Dedifferentiated amniotic fluid mesenchymal stem cell (primary cell): ENCODE results near the gene PRKG1.
"Not testable (repeated sequence)": the region's sequence is repeated elsewhere in the genome, so short reads cannot be mapped to it uniquely, and the experiment has no call there.

Experiments used
- DNase-seq: peaks from one replicate; pipeline ENCODE4 v3.0.0-alpha.2; 2016; ENCODE audit errors: extremely low spot score

Gene PRKG1

DNA sequence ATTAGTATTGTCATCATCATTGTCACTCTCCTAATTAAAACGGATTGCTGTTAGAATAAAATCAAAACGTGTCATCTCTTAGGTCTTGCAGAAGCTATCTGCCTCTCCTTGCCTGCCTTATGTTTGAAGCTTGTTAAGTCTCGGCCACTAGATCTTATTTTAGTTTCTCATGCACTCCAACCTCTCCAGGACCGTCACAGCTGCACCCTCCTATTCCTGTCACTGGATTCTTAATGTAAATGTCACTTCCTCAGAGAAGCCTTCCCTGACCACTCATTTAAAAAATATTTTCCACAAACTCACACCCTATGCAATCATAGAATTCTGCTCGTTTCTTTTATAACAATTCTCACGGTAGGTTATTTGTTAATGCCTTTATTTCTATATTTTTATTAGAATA, 1135.9 kb downstream of the PRKG1 start:
- DNase-seq: no peak

DNA sequence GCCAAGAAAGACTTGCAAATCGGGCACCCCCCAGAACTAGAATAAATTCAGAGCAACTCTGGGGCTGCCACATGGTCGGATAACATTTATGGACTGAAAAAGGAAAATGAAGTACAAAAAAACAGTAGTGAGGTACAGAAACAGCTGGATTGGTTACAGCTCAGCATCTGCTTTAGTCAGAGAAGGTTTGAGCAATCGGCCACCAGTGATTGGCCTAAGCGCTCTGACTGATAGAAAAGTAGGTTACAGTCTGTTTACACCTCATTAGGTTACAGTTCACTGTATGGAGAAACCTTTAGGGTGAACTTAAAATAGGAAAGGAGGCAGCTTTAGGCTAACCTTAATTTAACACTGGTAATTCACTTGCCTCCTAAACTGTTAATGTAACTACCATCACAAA, 1137.8 kb downstream of the PRKG1 start:
- no peak for DNase-seq

DNA sequence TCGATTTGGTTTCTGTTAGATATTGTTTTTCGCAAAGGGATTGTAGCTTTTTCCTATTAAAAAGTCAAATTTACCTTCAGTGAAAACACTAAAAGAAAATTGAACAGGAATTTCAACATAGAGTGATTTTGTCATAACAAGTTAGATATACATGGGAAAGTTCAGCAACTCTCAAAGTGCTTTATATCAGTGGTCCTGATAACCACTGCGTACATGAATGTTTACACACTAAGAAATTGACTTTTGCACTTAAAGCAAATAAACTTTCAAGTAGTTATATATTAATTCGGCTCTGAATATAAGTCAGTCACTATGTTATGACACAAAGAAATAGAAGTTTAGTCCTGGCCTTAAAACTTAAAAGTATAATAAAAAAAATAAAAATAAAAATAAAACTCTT, 1138.5 kb downstream of the PRKG1 start:
- no peak for DNase-seq

DNA sequence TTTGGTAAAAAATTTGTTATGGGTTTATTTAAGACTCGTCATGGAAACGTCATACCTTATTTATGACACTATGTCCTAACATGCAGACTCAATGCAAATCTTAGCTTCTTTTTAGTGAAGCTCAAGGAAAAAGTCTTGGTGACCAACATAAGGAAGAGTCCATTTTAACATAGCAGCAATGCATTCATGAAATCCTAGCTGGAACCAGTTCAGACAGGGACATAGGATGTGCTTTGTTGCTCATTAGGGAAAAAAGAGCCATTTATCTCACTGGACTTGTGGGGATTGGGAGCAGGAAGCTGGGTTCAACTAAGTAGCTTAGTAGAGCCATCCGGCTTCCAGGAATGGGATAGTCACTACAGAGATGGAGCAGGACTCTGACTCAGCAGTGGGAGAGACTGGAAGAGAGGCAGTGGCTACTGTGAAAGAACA, 1139.0 kb downstream of the PRKG1 start:
- no peak for DNase-seq

DNA sequence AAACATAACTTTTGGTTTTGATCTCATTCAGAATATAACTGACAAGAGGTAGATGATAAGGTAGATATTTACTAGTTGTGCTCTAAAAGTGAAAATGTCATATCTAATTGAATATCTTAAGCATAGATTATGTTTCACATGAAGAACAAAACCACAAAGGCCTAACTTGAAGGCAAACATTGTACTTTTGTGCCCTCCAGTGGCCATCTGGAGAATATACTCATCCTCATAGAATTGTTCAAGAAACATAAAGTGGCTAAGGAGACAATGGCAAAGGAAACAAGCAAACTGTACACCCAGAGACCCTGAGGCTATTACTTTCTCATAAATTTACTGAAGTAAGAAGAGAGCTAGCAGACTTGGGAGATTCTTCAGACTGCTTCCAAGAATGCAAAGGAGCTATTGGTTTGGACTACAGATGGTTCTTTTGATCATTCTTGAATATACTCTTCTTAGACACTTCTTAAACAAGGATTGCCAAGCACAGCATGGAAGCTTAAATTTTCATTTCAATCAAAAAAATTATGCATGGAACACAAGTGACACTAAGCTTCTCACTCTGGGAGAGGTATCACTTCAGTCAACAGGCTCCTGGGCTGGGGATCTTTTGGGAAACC, 1141.6 kb downstream of the PRKG1 start:
- DNase-seq: peak; percentile 72

DNA sequence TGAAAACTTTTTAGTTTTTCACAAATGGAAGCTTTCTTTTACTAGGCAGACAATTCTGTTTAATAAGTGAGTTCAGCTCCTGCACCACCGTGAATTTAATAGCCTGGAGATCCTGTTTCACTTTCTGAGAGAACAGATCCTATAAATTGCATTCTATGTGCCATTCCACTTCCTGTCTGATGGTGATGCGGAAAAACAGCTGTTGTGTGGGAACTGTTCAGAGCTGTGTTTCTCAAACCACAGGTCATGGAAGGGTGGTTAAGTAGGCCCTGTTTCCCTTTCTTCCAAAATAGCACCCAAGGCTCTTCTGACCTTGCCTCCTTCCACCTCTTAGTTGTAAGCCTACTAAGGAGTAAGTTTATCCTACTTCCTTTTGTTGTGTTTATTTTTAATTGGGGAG, 1142.6 kb downstream of the PRKG1 start:
- DNase-seq: peak; percentile 48

DNA sequence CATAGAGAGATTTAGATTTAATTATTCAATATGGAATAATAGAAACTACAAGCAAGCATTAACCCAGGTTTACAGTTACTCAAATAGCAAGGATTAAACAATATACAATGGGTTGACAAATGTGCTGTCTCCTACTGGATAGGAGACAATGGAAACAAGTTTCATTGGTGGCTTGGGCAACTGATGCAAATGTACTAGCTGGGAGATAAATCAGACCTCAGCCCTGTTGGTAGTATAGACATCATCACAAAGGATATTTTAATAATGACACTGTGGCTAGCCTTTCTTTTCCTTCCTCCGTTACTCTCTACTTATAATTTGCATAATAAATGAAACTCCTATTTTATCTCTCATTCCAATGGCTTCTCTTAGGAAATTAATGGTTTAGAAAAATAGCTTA, 1143.2 kb downstream of the PRKG1 start:
- no peak for DNase-seq

DNA sequence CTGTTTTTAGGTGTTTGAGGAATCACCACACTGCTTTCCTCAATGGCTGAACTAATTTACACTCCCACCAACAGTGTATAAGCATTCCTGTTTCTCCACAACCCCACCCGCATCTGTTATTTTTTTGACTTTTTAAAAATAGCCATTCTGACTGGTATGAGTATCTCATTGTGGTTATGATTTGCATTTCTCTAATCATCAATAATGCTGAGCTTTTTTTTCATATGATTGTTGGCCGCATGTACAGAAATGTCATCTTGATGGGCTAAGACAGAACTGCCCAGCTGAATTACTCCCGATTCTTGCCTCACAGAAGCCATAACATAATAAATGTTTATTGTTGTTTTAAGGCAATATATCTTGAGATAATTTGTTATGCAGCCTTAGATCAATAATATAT, 1146.7 kb downstream of the PRKG1 start:
- no peak for DNase-seq

DNA sequence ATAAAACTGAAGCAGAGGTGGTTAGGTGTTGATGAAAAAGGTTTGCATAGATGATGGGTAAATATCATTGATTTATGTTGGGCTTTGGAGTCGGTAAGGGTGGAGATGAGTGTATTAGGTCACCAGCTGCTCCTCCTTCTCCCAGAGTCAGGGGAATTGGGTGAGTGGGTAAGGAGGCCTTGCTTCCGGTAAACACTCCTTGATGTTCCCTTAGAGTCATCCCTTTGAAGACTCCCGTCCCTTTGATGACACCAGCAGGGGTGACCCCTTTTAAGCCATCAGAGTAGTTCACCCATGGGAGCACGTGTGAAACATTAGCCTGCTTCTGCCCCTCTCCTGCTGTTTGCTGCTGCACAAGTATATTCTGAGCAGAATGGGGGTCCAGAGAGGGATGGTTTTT, 1147.6 kb downstream of the PRKG1 start:
- DNase-seq: no peak

DNA sequence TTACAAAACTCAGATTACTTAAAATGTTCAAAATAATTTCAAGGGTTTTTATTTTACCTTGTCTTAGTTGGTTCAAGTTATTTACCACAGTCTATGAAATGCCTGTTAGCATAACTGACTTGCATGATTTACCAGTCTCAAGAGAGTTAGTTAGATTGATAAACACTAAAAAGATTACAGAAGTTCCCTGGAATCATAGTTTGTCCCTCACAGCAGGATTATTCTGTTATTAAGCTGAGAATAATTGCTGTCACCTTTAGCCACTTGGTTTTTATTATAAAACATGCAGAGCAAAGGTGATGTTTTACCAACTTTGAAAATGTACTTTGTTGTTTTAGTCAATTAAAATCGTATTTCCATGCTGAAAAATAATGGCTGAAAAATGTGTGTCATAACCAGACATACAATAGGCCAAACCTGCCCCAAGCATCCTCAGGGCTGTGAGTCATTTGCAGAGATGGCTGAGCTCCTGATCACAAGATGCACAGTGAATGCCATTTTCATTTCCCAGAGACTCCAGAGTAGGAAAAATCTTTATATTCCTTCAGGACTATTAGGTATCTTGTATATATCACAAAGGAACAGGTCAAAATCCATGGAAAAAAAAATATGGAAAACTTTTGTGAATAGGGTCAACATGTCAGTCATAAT, 1152.0 kb downstream of the PRKG1 start:
- DNase-seq: no peak

DNA sequence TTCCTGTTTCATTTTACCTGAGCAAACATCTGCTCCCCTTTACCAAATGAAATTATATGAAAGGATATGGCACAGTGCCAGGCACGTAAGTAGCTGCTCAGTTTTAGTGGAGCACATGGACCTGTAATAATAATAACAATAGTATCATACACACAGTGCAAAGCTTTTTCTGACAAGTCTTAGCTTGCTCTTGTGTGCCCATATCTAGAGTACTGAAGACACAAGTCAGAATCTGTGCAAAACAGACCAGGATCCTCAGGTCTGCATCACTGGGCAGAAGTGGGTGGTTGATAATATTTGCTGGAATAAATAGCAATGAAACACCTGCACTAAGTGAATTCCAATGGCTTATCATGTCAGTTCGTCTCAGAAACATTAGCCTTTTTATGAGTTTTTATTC, 1154.3 kb downstream of the PRKG1 start:
- DNase-seq: no peak

DNA sequence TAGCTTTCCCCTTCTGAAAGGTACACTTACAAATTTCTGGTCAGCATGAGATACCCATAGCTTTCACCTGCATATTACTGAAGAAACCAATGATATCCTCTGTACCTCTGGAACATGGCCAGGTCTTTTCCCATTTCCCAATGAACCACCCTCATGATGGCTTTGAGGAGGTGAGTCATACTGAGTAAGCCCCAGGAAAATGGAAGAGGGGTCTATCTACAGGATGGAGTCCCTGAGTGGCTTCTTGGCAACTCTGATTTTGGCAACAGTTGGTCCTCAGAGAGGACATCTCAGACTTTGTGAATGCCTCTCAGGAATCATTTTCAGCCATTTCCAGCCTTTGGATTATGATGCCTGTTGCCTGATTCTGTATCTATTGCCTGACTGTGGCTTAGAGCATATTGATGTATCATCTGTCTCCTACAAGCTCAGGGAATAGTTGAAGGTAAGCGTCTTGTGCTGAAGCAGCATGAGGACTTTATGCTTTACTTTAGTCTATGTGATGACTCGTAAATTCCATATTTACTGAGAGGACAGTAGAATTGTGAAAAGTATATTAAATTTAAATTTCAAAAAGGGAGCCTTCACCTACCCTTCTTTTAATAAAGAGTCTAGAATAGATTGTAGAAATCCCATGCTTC, 1155.1 kb downstream of the PRKG1 start:
- DNase-seq: no peak

DNA sequence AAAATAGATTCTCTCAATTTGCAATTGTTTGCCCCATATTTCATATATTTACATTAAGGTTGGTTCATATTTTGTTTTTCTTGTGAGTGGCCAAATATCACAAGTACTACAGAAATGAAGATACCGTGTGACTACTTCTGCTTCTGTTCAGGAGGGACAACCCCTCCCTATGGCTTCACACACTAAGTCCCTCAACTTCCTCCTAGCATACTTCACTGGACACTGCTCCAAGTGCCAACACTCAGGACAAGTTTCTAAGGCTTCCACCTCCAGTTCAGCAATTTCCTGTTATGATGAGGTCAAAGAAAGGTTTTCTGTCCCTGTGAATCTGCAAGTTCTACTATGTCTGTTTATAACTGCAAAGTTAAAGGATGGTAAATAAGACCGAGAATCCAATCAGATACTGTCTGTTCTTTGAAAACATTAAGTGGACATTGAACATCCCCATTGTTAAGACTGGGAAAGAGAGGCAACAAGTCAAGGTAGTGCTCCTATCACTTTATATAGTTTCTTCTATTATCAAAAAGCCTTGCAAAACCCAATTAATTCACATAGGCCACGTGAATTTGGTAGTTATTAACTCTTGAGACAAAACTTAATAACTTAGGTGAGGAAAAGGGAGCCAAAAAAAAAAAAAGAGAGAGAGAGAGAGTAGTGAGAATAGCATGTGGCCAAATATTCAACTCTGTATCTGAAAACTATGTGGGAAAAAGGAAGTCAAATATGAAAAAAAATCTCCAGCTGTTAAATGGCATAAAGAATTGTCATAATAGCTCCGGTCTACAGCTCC, 1158.5 kb downstream of the PRKG1 start:
- DNase-seq: no peak

DNA sequence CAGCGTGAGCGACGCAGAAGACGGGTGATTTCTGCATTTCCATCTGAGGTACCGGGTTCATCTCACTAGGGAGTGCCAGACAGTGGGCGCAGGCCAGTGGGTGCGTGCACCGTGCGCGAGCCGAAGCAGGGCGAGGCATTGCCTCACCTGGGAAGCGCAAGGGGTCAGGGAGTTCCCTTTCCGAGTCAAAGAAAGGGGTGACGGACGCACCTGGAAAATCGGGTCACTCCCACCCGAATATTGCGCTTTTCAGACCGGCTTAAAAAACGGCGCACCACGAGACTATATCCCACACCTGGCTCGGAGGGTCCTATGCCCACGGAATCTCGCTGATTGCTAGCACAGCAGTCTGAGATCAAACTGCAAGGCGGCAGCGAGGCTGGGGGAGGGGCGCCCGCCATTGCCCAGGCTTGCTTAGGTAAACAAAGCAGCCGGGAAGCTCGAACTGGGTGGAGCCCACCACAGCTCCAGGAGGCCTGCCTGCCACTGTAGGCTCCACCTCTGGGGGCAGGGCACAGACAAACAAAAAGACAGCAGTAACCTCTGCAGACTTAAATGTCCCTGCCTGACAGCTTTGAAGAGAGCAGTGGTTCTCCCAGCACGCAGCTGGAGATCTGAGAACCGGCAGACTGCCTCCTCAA, 1159.2 kb downstream of the PRKG1 start:
- not testable (repeated sequence) for DNase-seq

DNA sequence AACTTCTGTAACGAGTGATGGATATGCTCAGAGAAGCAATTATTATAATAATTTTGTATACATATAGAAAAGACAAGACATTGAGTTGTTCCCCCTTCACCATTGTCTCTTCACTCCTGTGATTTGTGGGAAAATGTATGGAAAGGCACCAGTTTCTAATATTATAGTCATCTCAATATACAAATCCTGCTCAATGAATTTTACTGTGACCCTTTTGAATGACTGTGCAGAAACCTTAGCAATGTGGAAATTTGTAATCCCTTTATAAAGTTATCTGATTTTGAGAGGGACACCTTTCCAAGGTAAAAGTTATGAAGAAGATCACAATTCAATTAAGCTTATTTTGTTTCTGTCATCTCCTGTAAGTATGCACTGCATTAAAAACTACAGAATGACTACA, 1165.5 kb downstream of the PRKG1 start:
- no peak for DNase-seq

DNA sequence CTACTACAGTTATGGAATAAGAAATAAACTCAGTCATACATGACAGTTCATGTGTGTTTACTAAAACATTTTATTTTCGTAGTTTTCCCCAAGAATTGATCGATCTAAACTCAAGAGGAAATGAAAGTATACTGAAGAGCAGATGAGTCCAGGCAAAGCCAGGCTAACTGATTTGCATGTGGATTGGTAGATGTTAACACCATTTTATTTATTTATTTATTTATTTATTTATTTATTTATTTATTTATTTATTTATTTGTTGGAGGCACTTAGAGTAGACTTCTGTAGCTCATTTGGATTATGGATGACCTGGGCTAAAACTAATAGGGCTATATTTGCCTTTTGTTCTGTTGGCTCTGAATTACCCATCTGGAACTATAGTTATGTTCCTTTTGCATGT, 1171.3 kb downstream of the PRKG1 start:
- DNase-seq: no peak

DNA sequence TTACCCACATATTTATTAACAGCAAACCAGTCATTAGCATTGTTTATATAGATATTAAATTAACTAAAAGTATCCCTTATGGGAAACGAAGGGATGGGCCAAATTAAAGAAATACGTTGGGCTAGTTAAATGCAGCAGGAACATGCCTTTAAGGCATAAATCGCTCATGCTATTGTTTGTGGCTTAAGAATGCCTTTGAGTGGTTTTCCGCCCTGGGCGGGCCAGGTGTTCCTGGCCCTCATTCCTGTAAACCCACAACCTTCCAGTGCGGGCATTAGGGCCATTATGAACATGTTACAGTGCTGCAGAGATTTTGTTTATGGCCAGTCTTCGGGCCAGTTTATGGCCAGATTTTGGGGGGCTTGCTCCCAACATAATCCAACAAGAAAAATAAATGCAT, 1173.6 kb downstream of the PRKG1 start:
- not testable (repeated sequence) for DNase-seq

DNA sequence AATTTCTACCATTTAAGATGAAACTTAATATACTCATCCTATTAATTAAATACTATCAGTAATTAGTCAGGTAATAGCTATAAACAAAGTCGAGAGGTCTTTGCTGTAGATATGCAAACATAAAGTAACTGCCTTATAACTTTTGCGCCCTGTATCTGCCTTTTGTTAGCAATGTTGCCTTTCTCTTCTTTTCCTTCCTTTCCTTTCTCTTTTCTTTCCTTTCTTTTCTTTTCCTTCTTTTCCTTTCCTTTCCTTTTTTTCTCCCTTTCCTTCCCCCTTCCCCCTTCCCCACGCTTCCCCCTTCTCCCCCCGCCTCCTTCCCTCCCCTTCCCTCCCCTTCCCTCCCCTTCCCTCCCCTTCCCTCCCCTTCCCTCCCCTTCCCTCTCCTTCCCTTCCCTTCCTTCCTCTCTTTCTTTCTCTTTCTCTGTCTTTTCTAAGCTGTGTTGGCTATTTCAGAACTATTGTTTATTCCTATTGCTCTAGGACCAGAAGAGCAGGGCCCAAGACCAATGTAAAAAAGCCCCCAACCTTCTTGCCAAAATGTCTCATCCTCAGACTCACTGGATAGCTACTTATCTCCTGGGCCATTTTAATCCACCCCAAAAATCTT, 1174.5 kb downstream of the PRKG1 start:
- no peak for DNase-seq

DNA sequence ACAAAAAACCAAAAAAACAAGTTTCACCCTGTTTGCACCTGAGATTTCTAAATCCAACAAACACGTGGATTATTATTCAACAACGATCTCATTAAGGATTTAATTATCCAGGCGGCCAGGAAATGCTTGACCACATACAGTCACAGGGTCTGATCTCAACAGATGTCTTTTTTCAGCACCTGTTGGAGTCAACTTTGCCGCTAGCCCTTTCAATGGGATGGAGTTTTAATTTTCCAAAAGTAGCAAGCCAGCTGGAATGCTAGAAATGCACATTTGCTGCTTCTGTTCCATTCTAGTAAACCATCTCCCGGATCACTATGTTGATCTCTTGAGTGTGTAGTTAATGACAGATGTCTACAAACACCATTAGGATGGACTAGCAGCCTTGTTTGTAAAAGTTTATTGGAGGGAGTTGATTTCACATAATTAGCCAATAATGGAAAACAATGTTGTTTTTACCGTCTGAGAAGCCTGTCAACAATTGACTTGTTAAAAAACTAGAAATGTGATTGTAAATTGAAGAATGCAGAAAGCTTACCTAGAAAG, 1175.6 kb downstream of the PRKG1 start:
- DNase-seq: no peak

DNA sequence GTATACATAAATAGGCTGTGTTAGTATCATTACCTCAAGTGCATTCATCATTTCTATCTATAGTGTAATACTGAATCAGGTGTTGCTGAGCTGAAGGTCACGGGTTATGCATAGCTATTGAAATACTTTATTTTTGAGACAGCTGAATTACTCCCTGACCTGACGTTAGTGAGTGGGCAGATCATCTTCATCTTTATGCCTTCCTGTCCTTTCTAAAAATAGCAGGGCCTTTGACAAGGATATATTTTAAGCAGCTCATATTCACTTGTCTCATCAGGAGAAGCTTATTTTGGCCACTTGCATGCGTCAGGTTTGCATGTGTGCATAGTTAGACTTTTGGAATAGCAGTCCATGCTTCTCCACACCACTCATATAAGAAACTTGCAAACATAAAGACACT, 1176.2 kb downstream of the PRKG1 start:
- no peak for DNase-seq

DNA sequence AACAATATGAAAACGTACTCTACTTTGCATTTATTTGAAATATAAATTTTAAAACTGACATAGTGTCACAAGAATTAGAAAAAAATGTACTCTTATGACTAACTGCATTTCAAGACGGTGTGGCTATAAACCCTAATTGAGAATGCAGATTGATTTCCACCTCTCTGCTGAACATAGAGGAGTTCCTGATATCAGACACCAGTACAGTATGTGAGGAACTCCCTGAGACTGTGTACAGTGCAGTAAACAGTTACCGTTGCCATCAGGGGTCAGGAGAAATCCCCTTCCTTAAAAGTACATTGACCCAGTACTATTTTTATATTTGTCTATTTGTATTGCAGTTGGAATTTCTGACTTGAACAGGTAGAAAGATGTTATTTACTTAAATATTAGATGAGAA, 1178.0 kb downstream of the PRKG1 start:
- DNase-seq: no peak
